Urothelium cell line (cell line): Measurements from ENCODE around the gene SPTBN4.
"Not testable (repeated sequence)": the region's sequence is repeated elsewhere in the genome, so short reads cannot be mapped to it uniquely, and the experiment has no call there.

ENCODE experiments used
- DNase-seq: peaks from one replicate; pipeline ENCODE4 v3.0.0; 2011; ENCODE audit warnings: low spot score, mixed read lengths
- FAIRE-seq: peaks from 2 replicates; lab custom pipeline; 2011; peaks lifted over from hg19 to GRCh38; lab: Jason Lieb, UNC

Gene SPTBN4

DNA sequence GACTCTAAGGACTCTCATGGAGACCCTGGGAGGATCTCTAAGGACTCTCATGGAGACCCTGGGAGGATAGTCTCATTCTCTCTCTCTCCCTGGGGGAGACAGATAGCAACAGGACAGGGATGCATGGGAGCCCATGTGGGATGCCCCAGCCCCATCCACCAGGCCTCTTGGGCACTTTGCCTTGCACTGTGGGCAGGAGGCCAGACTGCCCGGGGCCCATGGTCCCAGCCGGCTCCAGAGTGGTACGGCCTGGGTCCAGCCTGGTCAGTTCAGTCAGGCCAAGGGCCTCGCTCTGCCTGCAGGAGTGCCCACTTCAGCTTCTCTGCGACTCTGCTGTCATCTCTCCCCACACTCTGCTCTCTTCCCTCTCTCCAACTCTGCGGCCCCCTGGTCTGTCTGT is 61.3 kb downstream of the SPTBN4 start:
- DNase-seq (no peak), FAIRE-seq (no peak)

DNA sequence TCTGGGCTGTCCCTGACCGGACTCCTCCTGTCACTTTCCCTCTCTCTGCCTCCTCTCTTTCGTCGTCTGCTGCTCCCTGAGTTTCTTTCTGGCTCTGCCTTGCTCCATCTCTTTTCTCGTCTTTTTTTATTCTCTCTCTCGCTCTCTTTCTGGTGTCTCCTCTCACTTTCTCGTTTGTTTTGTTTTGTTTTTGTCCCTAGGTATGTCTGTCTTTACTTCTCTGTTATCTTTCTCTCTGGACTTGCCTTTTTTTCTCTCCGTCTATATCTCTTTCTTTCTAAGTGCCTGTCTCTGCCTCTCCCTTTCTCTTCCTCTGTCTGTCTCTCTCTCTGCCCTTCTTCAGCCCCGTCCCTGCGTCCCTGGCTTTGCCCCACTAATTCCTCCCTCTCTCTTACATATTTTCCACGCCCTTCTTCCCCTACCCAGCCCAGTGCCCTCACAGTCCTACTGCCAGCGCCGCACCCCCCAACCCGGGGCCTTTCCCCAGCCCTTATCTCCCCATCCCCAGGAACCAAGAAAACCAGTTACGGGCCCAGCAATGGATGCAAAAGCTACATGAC is 61.8 kb downstream of the SPTBN4 start:
- FAIRE-seq (no peak), DNase-seq (no peak)

DNA sequence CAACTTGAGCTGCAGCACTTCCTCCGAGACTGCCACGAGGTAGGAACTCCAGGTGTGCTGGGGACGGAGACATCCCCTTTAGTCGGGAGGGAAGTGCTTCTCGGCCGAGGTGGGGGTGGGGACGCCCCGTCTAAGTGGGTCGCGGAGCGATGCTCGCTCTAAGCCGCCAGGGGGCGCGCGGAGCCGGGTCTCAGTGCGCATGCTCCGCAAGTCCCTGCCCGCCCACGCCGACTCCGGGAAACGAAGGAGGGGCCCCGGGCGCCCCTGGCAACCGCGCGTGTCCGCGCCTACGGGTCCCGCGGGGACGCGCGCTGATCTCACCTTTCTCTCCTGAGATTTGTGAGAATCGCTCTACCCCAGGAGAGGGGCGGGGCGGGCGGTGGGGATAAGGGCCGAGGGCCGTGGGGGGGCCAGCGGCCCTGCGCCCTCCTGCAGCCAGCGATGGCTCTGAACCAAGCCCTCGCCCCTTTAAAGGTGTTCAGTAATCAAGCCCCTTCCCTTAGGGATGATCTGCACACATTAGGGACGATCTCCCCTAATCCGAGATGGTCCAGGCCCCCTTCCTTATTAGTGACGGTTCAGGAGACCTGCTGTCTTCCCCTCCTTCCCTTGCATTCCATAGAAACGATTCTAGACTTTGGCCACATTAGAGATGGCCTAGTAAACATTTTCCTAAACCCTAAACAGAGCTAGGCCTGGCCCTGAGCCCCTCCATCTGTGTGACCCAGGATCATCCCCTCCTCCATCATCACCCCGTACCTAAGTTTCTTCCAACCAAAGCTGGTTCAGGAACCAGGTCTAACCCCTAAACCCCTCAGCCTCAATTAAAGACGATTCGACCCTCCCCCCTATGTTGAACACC is 62.5 kb downstream of the SPTBN4 start:
- DNase-seq (peak; percentile 97), FAIRE-seq (peak; percentile 88)

DNA sequence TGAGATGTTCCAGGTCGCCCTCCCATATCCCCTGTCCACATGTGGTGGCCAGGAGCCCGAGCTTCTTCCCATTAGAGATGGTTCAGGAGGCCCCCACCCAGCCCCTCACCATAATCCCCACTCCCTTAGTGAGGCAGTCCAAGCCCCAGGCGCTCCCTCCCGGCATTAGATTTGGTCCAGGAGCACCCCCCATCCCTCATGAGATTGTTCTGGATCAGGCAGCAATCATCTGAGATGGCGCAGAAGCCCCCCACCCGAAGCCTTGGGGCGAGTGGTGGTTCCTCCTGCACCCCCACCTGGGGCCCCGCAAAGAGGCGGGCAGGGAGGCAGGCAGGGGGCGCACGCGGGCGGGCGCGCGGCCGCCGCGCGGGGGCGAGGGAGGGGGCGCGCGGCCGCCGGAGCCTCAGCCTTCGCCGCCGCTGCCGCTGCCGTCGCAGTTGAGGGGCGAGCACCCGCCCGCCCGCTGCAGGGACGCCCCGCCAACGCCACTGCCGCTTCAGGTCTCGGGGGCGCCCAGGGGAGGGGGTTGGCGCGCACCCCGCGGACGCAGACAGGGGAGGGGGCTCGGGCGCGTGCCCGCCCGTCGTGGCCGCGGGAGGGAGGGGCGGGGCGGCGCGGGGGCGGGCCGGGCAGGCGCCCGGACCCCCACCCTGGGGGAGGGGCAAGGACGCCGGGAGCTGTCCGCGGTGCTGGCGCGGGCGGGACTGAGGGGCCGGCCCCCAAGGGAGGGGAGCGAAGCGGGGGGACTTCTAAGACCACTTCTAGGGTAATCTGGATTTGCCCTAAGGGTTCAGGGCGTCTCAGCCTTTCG is 63.5 kb downstream of the SPTBN4 start:
- DNase-seq, result peak; percentile 83
- no peak for FAIRE-seq

DNA sequence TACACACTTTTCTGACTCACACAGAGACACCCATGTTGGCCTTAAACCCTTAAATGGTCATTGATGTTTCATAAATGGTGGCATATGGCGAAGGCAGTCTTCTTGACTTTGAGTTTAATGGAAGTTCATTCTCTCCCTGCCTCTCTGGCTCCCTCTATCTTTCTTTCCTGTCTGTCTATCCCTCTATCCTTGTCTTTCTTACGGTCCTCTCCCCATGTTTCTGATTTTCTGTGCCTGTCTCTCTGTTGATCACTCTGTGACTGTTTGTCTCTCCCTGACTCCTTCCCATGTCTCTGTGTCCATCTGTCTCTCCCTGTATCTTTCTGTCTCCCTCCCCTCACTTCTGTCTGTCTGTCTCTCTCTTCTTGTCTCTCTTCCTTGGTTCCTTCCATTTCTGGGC is 66.7 kb downstream of the SPTBN4 start:
- FAIRE-seq (no peak), DNase-seq (no peak)

DNA sequence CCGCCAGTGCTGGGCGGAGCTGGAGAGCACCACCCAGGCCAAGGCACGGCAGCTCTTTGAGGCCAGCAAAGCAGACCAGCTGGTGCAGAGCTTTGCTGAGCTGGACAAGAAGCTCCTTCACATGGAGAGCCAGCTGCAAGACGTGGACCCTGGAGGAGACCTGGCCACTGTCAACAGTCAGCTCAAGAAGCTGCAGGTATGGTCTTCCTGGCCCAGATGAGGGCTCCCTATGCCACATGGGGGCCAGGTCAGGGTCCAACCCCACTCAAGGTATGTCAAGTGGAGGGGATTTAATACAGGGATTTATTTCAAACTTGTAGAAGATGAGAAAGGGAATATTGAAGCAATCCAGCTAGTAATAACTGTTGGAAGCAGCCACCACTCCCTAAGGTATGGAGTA is 67.3 kb downstream of the SPTBN4 start:
- no peak for FAIRE-seq
- DNase-seq, result no peak

DNA sequence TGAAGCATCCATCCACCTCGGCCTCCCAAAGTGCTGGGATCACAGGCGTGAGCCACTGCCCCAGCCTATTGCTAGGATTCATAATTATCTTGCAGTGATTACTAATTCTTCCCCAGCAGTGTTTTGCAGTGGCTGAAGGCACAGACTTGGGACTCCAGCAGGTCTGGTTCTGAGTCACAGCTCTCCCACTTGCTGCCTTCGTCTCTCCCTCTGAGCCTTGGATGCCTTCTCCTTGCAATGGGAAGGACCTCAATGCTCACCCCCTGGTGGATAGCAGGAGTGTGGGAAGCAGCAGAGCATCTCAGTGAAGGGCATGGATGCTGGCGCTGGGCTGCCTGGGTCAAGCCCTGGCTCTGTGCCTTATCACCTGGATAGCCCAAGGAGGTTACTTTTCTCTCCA is 72.3 kb downstream of the SPTBN4 start:
- DNase-seq, result no peak
- FAIRE-seq, result no peak

DNA sequence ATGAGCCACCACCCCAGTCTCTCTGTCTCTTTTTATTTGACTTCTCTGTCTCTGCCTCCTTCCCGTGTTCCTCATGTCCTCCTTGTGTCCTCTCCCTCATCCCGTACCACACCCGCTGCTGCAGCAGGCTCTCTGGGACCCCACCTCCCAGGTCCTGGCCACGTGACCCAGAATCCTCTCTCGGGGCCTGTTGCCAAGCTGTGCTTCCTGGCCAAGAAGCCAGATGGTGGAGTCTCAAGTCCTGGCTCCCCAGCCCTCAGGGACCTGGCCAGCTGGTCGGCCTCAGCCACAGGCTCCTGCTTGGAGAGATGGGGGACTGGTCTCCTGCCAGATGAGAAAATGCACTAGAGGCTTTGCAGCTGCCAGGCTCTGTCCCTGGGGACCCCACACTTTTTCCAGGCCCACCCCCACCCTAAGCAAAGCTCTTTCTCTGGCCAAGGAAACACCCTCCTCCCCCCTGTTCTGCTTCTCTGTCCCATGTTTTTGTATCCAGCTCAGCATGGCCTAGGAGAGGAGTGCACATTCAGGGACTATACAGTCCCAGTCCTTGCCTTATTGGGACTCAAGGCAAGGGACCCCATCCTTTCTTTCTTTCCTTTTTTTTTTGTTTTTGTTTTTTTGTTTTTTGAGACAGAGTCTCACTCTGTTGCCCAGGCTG is 75.5 kb downstream of the SPTBN4 start:
- FAIRE-seq, result no peak
- DNase-seq, result no peak

DNA sequence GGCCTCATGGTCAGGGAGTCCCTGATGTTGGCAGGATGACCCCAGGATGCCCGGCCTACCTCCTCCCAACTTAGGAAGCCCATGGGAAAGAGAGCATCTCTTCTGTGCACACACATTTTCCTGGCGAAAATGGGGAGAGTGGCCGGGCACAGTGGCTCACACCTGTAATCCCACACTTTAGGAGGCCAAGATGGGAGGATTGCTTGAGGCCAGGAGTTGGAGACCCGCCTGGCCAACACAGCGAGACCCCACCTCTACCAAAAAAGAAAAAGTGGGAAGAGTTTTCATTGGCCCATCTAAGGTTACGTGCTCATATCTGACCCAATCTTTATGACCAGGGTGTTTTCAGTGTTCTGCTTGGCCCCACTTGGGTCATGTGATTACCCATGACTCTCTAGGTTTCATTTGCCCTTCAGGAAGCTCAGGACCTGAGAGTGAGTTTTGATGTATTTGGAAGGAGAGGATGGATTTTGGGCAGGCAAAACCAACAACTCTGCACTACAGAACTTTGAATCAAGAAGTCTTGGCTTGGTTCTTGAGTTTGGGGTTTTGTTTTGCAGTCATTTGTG is 76.3 kb downstream of the SPTBN4 start:
- DNase-seq, result no peak
- FAIRE-seq, result no peak

DNA sequence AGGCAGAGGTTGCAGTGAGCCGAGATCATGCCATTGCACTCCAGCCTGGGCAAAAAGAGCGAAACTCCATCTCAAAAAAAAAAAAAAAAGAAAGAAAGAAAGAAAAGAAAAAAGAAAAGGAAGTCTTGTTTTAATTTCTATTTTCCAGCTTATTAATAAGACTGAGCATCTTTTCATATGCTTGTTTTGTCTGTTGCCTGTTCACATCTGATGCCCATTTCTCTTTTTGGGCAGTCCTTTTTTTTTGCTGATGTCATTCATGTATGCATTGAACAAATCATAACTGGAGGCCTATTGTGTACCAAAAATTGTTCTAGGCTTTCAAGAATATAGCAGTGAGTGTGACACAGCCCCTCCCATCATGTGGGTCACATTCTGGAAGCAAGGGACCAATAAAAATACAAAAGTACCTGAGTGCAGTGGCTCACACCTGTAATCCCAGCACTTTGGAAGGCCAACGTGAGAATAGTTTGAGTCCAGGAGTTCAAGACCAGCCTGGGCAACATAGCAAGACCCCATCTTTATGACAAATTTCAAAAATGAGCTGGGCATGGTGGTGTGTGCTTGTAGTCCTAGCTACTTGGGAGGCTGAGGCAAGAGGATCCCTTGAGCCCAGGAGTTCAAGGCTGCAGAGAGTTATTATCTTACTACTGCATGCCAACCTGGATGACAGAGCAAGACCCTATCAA is 79.5 kb downstream of the SPTBN4 start:
- FAIRE-seq, DNase-seq: not testable (repeated sequence)

DNA sequence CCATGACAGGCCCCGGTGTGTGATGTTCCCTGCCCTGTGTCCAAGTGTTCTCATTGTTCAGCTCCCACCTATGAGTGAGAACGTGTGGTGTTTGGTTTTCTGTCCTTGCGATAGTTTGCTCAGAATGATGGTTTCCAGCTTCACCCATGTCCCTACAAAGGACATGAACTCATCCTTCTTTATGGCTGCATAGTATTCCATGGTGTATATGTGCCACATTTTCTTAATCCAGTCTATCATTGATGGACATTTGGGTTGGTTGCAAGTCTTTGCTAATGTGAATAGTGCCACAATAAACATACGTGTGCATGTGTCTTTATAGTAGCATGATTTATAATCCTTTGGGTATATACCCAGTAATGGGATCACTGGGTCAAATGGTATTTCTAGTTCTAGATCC is 80.4 kb downstream of the SPTBN4 start:
- not testable (repeated sequence) for DNase-seq, FAIRE-seq

DNA sequence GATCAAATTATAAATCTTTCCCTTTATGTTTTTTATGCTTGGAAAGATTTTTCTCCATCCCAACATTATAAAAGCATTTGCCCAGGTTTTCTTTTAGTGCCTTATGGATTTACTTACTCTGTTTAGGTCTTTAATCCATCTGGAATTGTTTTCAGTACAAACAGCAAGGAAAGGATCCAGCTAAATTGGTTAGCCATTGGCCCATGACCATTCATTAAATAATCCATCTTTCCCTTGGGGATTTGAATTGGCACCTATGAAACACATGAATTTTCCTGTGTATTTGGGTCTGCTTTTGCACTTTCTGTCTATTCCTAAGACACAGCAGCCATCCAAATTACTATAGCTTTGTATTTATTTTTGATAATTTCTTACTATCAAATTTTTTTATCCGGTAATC is 81.0 kb downstream of the SPTBN4 start:
- no peak for FAIRE-seq
- no peak for DNase-seq

DNA sequence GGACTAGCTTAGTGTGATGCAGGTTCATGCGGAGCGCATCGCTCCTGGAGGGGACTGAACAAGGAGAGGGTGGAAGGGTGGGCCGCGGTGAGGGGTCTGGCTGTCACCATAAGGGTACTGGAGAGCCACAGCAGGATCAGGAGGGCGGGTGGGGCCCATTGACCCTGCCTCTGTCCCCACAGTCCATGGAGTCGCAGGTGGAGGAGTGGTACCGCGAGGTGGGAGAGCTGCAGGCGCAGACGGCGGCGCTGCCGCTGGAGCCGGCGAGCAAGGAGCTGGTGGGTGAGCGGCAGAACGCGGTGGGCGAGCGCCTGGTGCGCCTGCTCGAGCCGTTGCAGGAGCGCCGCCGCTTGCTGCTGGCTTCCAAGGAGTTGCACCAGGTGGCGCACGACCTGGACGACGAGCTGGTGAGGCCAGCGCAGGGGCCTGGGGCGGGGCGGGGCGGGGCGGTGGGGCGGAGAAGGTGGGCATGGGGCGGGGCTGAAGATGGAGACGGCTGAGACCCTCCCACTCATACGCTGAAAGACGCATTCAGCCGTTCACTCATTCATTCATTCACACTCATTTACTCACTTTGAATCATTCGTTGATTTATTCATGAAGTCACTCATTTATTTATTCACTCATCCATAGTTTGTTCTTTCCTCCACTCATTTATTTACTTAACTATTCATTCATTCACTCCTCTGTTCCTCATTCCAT is 82.4 kb downstream of the SPTBN4 start:
- peak; percentile 88 for DNase-seq
- FAIRE-seq, result peak; percentile 87

DNA sequence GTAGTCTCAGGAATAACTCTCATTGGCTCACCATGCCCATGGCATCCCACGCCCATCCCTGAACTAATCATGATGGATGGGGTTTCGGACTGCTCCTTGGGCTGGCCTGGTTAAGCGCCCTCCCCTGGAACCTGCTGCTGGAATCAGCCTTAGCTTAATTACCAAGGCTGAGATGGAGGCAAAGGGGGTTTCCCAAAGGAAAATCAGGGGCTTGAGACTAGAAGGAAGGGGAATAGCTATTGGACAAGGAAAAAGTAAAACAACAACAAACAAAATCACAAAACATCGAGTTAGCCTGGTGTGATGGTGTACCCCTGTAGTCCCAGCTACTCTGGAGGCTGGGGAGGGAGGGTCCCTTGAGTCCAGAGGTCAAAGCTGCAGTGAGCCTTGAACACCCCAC is 84.2 kb downstream of the SPTBN4 start:
- no peak for DNase-seq
- no peak for FAIRE-seq

DNA sequence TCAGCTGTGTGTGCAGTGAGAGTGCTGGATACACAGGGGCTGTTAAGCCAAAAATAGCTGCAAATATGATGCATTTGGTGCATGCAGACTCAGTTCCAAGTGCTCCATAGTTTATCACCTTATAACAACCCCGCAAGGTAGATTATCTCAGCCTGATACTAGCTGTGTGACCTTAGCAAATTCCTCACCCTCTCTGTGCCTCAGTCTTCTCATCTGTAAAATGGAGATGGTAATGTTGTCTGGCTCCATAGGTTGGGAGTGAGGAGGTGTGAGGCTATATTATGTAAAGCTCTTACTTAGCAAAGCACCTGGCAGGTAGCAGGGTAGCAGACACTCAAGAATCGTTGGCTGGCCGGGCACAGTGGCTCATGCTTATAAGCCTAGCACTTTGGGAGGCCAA is 86.0 kb downstream of the SPTBN4 start:
- FAIRE-seq, result no peak
- no peak for DNase-seq

DNA sequence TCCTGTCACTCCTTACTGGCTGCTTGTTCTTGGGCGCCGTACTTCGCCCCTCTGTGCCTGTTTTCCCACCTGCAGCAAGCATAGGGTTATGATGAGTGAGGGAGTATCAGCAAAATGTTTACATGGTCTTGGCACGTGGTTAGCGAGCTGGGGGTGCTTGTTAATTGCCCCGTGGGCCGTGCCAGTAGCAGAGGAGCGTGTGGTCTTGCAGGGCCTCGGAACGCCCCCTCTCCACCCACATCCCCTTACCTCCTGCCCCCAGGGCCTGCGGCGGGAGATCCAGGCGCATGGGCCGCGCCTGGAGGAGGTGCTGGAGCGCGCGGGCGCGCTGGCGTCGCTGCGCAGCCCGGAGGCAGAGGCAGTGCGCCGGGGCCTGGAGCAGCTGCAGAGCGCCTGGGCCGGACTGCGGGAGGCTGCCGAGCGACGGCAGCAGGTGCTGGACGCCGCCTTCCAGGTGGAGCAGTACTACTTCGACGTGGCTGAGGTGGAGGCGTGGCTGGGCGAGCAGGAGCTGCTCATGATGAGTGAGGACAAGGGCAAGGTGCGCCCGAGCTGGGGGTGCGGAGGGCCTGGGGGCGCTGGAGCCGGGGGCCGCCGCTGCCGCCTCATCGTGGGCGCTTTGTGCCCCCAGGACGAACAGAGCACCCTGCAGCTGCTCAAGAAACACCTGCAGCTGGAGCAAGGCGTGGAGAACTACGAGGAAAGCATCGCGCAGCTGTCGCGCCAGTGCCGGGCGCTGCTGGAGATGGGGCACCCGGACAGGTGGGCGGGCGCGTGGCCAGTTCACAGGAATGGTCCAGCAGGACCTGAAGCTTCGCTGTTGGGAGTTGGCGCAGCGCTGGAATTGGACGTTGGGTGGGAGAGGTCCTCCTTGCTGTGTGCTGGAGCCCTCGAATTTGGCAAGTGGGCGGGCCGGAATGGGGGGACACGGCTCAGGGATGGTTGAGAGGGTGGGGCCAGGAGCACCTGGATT is 87.4 kb downstream of the SPTBN4 start:
- no peak for FAIRE-seq
- no peak for DNase-seq

DNA sequence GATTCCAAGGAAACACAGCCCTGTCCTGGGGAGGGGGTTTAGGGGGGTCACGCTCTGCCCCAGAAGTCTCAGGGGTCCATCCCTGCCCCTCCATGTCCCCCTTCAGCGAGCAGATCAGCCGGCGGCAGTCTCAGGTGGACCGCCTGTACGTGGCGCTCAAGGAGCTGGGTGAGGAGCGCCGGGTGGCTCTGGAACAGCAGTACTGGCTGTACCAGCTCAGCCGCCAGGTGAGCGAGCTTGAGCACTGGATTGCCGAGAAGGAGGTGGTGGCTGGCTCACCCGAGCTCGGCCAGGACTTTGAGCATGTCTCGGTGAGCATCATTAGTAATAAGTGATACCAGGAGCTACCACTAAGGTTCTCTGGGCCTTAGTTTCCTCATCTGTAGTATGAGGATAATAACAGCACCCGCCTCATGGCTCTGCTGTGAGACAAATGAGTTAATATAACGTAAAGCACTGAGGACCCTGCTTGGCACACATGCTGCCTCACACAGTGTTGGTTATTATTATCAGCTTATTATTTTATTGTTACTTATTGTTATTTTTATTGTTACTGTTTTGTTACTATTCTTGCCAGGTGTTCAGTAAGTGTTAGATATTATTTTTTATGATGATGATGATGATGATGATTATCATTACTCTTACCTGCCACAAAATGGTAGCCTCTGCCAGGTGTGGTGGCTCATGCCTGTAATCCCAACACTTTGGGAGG is 89.3 kb downstream of the SPTBN4 start:
- no peak for FAIRE-seq

DNA sequence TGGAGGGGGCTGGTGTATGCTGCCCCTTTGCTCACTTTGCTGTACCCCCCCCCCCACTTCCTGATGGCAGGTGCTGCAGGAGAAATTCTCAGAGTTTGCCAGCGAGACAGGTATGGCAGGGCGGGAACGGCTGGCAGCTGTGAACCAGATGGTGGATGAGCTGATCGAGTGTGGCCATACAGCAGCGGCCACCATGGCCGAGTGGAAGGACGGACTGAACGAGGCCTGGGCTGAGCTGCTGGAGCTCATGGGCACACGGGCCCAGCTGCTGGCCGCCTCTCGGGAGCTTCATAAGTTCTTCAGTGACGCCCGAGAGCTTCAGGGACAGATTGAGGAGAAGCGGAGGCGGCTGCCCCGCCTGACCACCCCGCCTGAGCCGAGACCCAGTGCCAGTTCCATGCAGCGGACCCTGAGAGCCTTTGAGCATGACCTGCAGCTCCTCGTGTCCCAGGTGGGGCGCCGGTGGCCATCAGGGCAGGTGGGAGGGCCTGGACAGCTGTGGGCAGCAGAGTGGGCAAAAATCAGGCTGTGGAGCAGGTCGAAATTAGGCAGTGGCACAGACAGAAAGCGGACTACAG is 90.2 kb downstream of the SPTBN4 start:
- no peak for DNase-seq
- no peak for FAIRE-seq

More for the DNA sequence above, 89.3 kb downstream of the SPTBN4 start:
- no peak for DNase-seq
